Psoas muscle (tissue), 8 donors: ENCODE results near the gene COX6A2. TPM values are rescaled to one million over a fixed set of nuclear protein-coding genes. Genes with fewer than 3 reads are reported as not detected.

Experiments
- ATAC-seq, 4 donors: fragments of 200-7000 bp; cut with Tn5 transposase; one replicate each; pipeline ENCODE4 v1.9.1; 2020; ENCODE audit warnings: moderate library complexity in 3 of 4, mild to moderate bottlenecking in 2 of 4
- DNase-seq, 2 donors: peaks; one replicate each; pipeline ENCODE4 v3.0.0-alpha.2; 2020
- H3K27ac ChIP-seq: fragments of 200-600 bp; one replicate; pipeline ENCODE4 v1.8.0; 2022
- H3K27me3 ChIP-seq, 3 donors: fragments of 200-600 bp in 1 of 3; one replicate each; pipeline versions ENCODE4 v1.6.1 to v1.8.0; 2013 to 2022; ENCODE audit warnings: low read length in 2 of 3, mild to moderate bottlenecking in 2 of 3, moderate library complexity in 1 of 3; ENCODE audit not compliant: insufficient read depth in 3 of 3
- H3K36me3 ChIP-seq, 2 donors: fragments of 200-600 bp in 1 of 2; one replicate each; pipeline versions ENCODE4 v1.6.1 to v1.8.0; 2013 to 2022; ENCODE audit warnings: low read depth in 1 of 2, mild to moderate bottlenecking in 1 of 2, moderate library complexity in 1 of 2; ENCODE audit not compliant: insufficient read depth in 1 of 2
- H3K4me1 ChIP-seq: fragments of 200-600 bp; one replicate; pipeline ENCODE4 v1.8.0; 2022
- H3K4me3 ChIP-seq: fragments of 200-600 bp; one replicate; pipeline ENCODE4 v1.8.0; 2022; ENCODE audit warnings: mild to moderate bottlenecking
- H3K9me3 ChIP-seq: fragments of 200-600 bp; one replicate; pipeline ENCODE4 v1.8.0; 2022
- CTCF ChIP-seq: fragments of 200-600 bp; IDR thresholded peaks from one replicate; pipeline ENCODE4 v1.8.0; 2022; ENCODE audit warnings: antibody characterized with exemption
- WGBS, 3 donors: extraction: QIAGEN DNeasy Blood & Tissue Kit; methylation state at CpG; one replicate each; pipeline versions ENCODE4 v1.1.6 to v1.1.7; 2013; 5-methylcytosine and 5-hydroxymethylcytosine counted together
- intact Hi-C, 2 donors: fragments of 100-400 bp; cut with DNase I; formaldehyde crosslinking; loops; one replicate each; pipeline versions ENCODE4 v1.11.0 to v1.14.2; 2022
- polyA plus RNA-seq, 3 donors: library from polyadenylated mRNA; stranded (reverse); fragments of 200-250 nt; gene quantifications; one replicate each; pipeline ENCODE4 v1.2.3, GENCODE V29; 2013
- total RNA-seq, 4 donors: library from RNA; stranded (reverse); fragmentation: NEBNext Ultra II Directional in 2 of 4; extraction: Animal tissue kit (Norgen Biotek cat#: 25700) in 2 of 4; gene quantifications; one replicate each; pipeline versions ENCODE4 v1.2.1 to v1.2.4, GENCODE V29; 2021 to 2023
- donor health status: healthy with polysubstance abuse.
- donor health status: DM: no; HTN: no; CAD: no; lungs with moderate emphysema.
- donor health status: Bipolar disorder and iron deficiency.
- donor health status: healthy.
- donor health status: DM: yes; HTN: yes; CAD: no.
- donor health status: DM: no; HTN: no; CAD: no.
- donor health status: DM: no; HTN: no; CAD: no.
- donor health status: DM: yes; HTN: yes; CAD: no.

COX6A2 gene
- total and polyA plus RNA-seq, 7 donors = 1,027 to 3,792 (median 1,232) TPM

GRCh38 chr16:31438414-31438813 lies 10.3 kb upstream of the COX6A2 start:
- no peak for TF ChIP-seq CTCF
- DNase-seq = peak in 1 of 2 donors; percentile 7
- 15 to 31% (median 28%) methylated on average over 2 of the region's 2 CpGs for WGBS, 3 donors
- peaks cover 19% of the 10 kb centered on the region for H3K4me1 ChIP-seq
- H3K36me3 ChIP-seq = no peaks in the 10 kb centered on the region
- intact Hi-C loops = no loop called here
- H3K27ac ChIP-seq = peak overlapping the region; percentile 50
- H3K27me3 ChIP-seq = no peaks in the 10 kb centered on the region
- no peaks in the 10 kb centered on the region for H3K9me3 ChIP-seq
- ATAC-seq = no peak
- H3K4me3 ChIP-seq = no peak overlapping the region

- no peak for TF ChIP-seq CTCF
- 92 to 94% (median 92%) methylated on average over 44 of the region's 44 CpGs for WGBS, 3 donors
- ATAC-seq = no peak
These were observed 8.3 kb upstream of the COX6A2 start for GRCh38 chr16:31436221-31437045.

GRCh38 chr16:31435341-31436220 lies 7.4 kb upstream of the COX6A2 start:
- DNase-seq (peak in 1 of 2 donors; percentile 44), ATAC-seq (no peak)
- intact Hi-C loops = no loop called here
- no peak overlapping the region for H3K27ac ChIP-seq
- H3K27me3 ChIP-seq = no peaks in the 10 kb centered on the region
- H3K4me1 ChIP-seq = peaks cover 18% of the 10 kb centered on the region
- 91 to 92% (median 91%) methylated on average over 38 to 47 of the region's 47 CpGs for WGBS, 3 donors
- no peak overlapping the region for H3K4me3 ChIP-seq
- H3K36me3 ChIP-seq = no peaks in the 10 kb centered on the region
- no peak for TF ChIP-seq CTCF
- H3K9me3 ChIP-seq = no peaks in the 10 kb centered on the region

More at GRCh38 chr16:31436221-31437045, 8.3 kb upstream of the COX6A2 start:
- H3K36me3 ChIP-seq = no peaks in the 10 kb centered on the region
- no peak overlapping the region for H3K4me3 ChIP-seq
- no peaks in the 10 kb centered on the region for H3K27me3 ChIP-seq
- peaks cover 12% of the 10 kb centered on the region for H3K4me1 ChIP-seq
- no peak overlapping the region for H3K27ac ChIP-seq
- H3K9me3 ChIP-seq = no peaks in the 10 kb centered on the region
- intact Hi-C loops = no loop called here
- DNase-seq = peak in 1 of 2 donors; percentile 44

- H3K9me3 ChIP-seq = no peaks in the 10 kb centered on the region
- H3K4me3 ChIP-seq = no peak overlapping the region
- TF ChIP-seq CTCF = no peak
- 42 to 57% (median 51%) methylated on average over 5 of the region's 5 CpGs for WGBS, 3 donors
- H3K27ac ChIP-seq = peak overlapping the region; percentile 99
- intact Hi-C loops = no loop called here
- DNase-seq = no peak
- H3K36me3 ChIP-seq = peaks cover 0 to 9% of the 10 kb centered on the region in 2 donors
- H3K4me1 ChIP-seq = peaks cover 41% of the 10 kb centered on the region
- no peaks in the 10 kb centered on the region for H3K27me3 ChIP-seq
- no peak for ATAC-seq
These were observed 2.4 kb upstream of the COX6A2 start for GRCh38 chr16:31430380-31431052.
